C4-2B (cell line): Measurements from ENCODE around the gene MRFAP1L1.

ENCODE experiments used
- ZFX ChIP-seq: fragments of 450-650 bp; IDR thresholded peaks from 2 replicates; pipeline ENCODE4 v1.6.1; 2017
- TF ChIP-seq, protein P1 (sequence below): fragments of 450-650 bp; conservative IDR thresholded peaks from 2 replicates; pipeline ENCODE4 v1.5.1; 2017; ENCODE audit warnings: mild to moderate bottlenecking

DNA sequence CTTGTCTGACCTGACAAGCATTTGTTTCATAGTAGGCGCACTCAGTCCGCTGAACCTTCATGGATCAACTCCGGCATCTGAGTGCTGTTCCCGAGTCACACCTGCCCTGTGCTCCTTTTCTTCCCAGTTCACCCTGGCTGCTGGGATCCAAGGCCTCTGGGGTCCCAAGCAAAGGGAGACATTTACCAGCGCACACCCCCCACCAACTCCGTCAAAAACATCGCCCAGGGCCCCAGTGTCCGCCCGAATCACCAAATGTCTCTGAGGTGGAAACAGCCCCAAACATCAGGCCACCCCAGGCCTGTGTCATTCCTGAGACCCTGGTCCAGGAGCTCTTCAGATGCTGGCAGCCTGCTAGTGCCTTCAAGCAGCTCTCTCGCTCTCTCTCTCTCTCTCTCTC lies 11.5 kb upstream of the MRFAP1L1 start:
- TF ChIP-seq, protein P1, sequence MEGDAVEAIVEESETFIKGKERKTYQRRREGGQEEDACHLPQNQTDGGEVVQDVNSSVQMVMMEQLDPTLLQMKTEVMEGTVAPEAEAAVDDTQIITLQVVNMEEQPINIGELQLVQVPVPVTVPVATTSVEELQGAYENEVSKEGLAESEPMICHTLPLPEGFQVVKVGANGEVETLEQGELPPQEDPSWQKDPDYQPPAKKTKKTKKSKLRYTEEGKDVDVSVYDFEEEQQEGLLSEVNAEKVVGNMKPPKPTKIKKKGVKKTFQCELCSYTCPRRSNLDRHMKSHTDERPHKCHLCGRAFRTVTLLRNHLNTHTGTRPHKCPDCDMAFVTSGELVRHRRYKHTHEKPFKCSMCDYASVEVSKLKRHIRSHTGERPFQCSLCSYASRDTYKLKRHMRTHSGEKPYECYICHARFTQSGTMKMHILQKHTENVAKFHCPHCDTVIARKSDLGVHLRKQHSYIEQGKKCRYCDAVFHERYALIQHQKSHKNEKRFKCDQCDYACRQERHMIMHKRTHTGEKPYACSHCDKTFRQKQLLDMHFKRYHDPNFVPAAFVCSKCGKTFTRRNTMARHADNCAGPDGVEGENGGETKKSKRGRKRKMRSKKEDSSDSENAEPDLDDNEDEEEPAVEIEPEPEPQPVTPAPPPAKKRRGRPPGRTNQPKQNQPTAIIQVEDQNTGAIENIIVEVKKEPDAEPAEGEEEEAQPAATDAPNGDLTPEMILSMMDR = no peak
- no peak for TF ChIP-seq ZFX
